Islet of Langerhans (tissue), 1 donor: ENCODE data around the gene TAT.

Source experiments
- FAIRE-seq: peaks from one replicate; lab custom pipeline; 2011; peaks lifted over from hg19 to GRCh38; lab: Jason Lieb, UNC

The TAT gene

GRCh38 chr16:71537643-71538042 lies 39.2 kb downstream of the TAT start:
- FAIRE-seq, result peak; percentile 96

GRCh38 chr16:71536752-71537499 lies 40.0 kb downstream of the TAT start:
- FAIRE-seq, result no peak

- no peak for FAIRE-seq
Measured at GRCh38 chr16:71532366-71532765, 44.5 kb downstream of the TAT start.

- FAIRE-seq, result no peak
Measured at GRCh38 chr16:71528863-71529262, 48.0 kb downstream of the TAT start.

GRCh38 chr16:71528257-71528656 lies 48.6 kb downstream of the TAT start:
- FAIRE-seq, result no peak

- FAIRE-seq, result no peak
Measured at GRCh38 chr16:71526111-71526631, 50.7 kb downstream of the TAT start, which contains the start of gene CHST4. Gene CHST4 (plus strand): TSS chr16:71526426. CDS start chr16:71536678, 10,252 bp downstream.

GRCh38 chr16:71524566-71525553 lies 52.0 kb downstream of the TAT start:
- FAIRE-seq, result no peak

- FAIRE-seq, result no peak
Measured at GRCh38 chr16:71520550-71520949, 56.3 kb downstream of the TAT start.
